Tibial nerve (tissue), 4 donors: Measurements from ENCODE around the gene MAP4.

Experiments
- CTCF ChIP-seq, 5 experiments: fragments of 200-600 bp in 3 of 5; fragments of 450-650 bp in 2 of 5; sonication (generic) in 3 of 5; IDR thresholded peaks; one replicate each; pipeline ENCODE4 v1.5.1; 2016 to 2019; ENCODE audit warnings: antibody characterized with exemption in 5 of 5, mild to moderate bottlenecking in 3 of 5, moderate library complexity in 2 of 5
- EP300 ChIP-seq, 2 donors: sonication (generic); formaldehyde crosslinking; IDR thresholded peaks; one replicate each; pipeline ENCODE4 v1.6.1; 2017; ENCODE audit warnings: antibody characterized with exemption in 2 of 2, mild to moderate bottlenecking in 1 of 2

- TF ChIP-seq CTCF (IDR thresholded peaks at IDR 0.05) (no peak), EP300 (IDR thresholded peaks at IDR 0.05) (no peak)
These were observed 54.2 kb downstream of the MAP4 start for GRCh38 chr3:47961815-47962606.
